GM23338 (cell line): Measurements from ENCODE around the gene USH2A.

Source experiments
- CREB1 ChIP-seq: fragments of 250-450 bp; sonication (Bioruptor Pico); IDR thresholded peaks from 2 replicates; pipeline ENCODE4 v1.5.0; 2020; ENCODE audit warnings: low read depth, mild to moderate bottlenecking, moderate library complexity
- EZH2 ChIP-seq: fragments of 200-600 bp; sonication (generic); IDR thresholded peaks from one replicate; pipeline ENCODE4 v1.8.0; 2017; ENCODE audit warnings: antibody characterized with exemption, mild to moderate bottlenecking, low read depth; ENCODE audit not compliant: unreplicated experiment
- EZH2phosphoT487 ChIP-seq: fragments of 200-600 bp; sonication (generic); IDR thresholded peaks from one replicate; pipeline ENCODE4 v1.8.1; 2018; ENCODE audit warnings: antibody characterized with exemption; ENCODE audit not compliant: unreplicated experiment
- JUNB ChIP-seq: IDR thresholded peaks from one replicate; pipeline ENCODE4 v1.6.1; 2016; ENCODE audit warnings: antibody characterized with exemption; ENCODE audit not compliant: unreplicated experiment
- POLR2AphosphoS5 ChIP-seq: IDR thresholded peaks from 2 replicates; pipeline ENCODE4 v1.6.1; 2016; ENCODE audit warnings: antibody characterized with exemption, low read depth
- STAT1 ChIP-seq: IDR thresholded peaks from one replicate; pipeline ENCODE4 v1.6.1; 2016; ENCODE audit warnings: antibody characterized with exemption; ENCODE audit not compliant: unreplicated experiment
- TF ChIP-seq, protein P1 (sequence below), 2 experiments: fragments of 200-600 bp in 1 of 2; sonication (generic) in 1 of 2; conservative IDR thresholded peaks; 2 replicates each; pipeline versions ENCODE4 v1.5.1 to v1.6.1; 2016 to 2017; ENCODE audit warnings: antibody characterized with exemption in 2 of 2, low read depth in 2 of 2, mild to moderate bottlenecking in 2 of 2, moderate library complexity in 1 of 2
- TF ChIP-seq, protein P2 (sequence below): IDR thresholded peaks from one replicate; pipeline ENCODE4 v1.6.1; 2018; ENCODE audit warnings: antibody characterized with exemption; ENCODE audit not compliant: unreplicated experiment

DNA sequence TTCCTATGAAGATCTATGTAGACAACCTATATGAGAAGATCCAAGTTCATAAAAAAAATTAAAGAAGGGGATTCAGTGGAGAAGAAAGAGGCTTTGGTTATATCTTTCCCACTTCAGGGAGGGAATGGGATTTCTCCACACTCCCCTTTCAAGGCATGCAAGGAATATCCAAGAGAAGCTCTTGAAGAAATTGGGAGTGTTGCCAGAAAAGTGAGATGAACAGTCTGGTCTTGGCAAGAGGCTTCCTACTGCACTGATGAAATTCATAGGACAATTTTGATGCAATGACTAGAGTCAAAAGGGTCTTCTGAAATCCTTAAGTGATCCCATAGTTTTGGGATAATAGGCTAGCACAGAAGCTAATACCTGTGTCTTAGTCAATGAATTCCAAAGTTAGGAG lies 703.1 kb downstream of the USH2A start:
- TF ChIP-seq, protein P1, sequence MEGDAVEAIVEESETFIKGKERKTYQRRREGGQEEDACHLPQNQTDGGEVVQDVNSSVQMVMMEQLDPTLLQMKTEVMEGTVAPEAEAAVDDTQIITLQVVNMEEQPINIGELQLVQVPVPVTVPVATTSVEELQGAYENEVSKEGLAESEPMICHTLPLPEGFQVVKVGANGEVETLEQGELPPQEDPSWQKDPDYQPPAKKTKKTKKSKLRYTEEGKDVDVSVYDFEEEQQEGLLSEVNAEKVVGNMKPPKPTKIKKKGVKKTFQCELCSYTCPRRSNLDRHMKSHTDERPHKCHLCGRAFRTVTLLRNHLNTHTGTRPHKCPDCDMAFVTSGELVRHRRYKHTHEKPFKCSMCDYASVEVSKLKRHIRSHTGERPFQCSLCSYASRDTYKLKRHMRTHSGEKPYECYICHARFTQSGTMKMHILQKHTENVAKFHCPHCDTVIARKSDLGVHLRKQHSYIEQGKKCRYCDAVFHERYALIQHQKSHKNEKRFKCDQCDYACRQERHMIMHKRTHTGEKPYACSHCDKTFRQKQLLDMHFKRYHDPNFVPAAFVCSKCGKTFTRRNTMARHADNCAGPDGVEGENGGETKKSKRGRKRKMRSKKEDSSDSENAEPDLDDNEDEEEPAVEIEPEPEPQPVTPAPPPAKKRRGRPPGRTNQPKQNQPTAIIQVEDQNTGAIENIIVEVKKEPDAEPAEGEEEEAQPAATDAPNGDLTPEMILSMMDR (conservative IDR thresholded peaks at IDR 0.05; ENCODE audit: low read depth in 2 of 2), result no peak
- TF ChIP-seq, protein P2, sequence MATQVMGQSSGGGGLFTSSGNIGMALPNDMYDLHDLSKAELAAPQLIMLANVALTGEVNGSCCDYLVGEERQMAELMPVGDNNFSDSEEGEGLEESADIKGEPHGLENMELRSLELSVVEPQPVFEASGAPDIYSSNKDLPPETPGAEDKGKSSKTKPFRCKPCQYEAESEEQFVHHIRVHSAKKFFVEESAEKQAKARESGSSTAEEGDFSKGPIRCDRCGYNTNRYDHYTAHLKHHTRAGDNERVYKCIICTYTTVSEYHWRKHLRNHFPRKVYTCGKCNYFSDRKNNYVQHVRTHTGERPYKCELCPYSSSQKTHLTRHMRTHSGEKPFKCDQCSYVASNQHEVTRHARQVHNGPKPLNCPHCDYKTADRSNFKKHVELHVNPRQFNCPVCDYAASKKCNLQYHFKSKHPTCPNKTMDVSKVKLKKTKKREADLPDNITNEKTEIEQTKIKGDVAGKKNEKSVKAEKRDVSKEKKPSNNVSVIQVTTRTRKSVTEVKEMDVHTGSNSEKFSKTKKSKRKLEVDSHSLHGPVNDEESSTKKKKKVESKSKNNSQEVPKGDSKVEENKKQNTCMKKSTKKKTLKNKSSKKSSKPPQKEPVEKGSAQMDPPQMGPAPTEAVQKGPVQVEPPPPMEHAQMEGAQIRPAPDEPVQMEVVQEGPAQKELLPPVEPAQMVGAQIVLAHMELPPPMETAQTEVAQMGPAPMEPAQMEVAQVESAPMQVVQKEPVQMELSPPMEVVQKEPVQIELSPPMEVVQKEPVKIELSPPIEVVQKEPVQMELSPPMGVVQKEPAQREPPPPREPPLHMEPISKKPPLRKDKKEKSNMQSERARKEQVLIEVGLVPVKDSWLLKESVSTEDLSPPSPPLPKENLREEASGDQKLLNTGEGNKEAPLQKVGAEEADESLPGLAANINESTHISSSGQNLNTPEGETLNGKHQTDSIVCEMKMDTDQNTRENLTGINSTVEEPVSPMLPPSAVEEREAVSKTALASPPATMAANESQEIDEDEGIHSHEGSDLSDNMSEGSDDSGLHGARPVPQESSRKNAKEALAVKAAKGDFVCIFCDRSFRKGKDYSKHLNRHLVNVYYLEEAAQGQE, result no peak
- TF ChIP-seq POLR2AphosphoS5 (no peak), EZH2phosphoT487 (no peak), EZH2 (no peak), JUNB (no peak), STAT1 (no peak), CREB1 (no peak)
